Bone marrow (tissue), 2 donors: ENCODE results near the gene INAVA.

Experiments
- DNase-seq, 2 donors: peaks; one replicate each; lab custom pipeline; 2025; lab: John Stamatoyannopoulos, UW

Gene INAVA

DNA sequence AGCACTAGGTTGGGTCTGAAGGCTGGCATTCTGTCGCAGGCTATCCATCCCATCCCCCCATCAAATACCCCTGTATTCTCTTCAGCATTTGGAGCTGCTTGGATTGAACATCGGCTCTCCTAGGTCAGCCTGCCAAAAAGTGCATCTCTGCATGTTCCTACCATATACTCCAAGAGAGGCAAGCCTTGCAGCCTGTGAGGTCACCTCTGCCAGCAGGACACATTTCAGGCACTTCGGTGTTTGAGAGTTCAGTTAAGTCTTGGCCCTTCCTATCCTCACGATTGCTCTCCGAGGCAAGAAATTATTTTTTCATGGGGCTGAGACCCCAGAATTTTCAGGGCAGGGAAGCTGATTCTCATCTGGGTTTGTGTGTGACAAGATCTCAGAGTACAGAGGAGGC lies 19.3 kb upstream of the INAVA start:
- no peak for DNase-seq

DNA sequence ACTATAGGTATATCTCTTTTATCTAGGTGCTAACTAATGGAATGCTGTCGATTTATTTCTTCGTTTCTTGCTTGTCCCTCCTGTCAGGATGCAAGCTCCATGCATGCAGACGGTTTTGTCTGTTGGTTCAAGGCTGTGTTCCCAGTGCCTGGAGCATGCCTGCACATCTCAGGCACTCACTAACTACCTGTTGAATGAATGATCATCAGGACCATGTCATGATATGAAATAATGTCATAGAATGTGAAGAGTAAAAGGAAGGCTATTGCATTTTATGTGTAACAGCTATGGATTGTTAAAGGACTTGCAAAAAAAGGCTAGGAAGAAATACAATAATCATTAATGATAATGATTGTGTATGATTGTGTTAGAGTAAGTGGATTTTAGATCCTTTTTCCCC lies 17.7 kb upstream of the INAVA start:
- DNase-seq = no peak

DNA sequence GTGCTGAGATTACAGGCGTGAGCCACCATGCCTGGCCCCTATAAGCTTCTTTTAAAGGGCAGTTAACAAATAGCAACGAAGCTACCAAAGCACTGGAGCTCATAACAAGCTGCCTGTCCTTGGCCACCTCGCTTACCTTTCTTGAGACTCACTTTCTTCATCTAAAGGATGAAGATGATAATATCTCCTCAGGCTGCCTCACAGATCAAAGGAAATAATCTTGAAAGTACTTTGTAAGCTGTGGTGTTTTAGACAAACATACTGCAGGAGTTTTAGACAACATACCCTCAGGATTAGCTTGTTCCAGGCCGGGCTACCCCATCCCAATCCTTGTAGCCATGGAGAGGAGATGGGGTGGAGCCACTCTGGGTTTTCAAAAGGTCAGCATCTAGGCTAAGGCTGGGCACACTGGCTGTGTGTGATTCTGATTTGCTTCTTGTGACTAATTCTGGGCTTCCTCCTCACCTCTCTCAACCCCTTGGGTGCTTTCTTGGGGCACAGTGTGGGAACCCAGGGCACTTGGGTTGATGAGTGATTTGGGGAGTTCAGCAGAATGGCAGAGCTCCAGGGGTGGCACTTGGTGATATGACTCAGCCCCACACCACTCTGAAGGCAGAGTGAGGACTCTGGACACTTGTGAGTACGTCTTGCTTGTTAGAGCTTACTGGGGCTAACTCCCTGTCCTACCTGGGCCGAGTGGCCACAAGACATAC lies 16.7 kb upstream of the INAVA start:
- DNase-seq = no peak

DNA sequence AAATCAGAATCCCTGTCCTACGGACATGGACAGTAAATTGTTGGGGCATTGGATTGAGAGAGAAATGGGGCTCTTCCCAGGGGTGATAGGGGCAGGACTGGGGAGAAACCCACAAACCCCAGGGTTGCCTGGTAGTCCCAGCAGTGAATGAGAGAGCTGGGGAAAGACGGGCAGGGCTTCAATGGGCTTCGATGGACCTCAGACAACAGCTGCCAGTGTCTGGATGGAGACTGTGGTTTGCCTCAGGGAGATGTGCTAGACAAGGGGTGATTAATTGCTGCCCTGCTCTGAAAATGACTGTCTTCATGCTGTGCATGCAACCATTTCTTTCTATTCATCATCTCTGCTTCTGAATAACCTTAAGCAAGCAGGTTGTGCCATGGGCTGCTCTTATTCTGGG lies 14.5 kb upstream of the INAVA start:
- no peak for DNase-seq

DNA sequence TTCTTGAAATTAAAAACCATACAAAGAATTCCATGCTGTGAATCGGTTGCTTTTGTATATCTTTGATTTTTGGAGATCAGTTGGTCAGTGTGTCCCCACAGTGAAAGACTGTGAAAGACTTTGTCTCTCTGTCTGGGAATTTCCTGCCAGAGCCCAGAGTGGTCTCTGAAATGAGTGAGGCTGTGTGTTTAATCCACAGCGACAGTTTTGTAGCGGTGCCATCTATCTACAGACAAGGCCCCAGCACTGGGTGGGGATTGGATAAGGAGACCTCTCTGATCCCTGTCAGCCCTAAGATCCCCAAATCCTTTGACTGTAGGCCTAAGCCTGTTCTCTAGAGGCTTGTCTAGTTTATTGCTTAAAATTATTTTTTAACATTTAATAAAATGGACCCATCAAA lies 11.6 kb upstream of the INAVA start:
- DNase-seq = no peak

DNA sequence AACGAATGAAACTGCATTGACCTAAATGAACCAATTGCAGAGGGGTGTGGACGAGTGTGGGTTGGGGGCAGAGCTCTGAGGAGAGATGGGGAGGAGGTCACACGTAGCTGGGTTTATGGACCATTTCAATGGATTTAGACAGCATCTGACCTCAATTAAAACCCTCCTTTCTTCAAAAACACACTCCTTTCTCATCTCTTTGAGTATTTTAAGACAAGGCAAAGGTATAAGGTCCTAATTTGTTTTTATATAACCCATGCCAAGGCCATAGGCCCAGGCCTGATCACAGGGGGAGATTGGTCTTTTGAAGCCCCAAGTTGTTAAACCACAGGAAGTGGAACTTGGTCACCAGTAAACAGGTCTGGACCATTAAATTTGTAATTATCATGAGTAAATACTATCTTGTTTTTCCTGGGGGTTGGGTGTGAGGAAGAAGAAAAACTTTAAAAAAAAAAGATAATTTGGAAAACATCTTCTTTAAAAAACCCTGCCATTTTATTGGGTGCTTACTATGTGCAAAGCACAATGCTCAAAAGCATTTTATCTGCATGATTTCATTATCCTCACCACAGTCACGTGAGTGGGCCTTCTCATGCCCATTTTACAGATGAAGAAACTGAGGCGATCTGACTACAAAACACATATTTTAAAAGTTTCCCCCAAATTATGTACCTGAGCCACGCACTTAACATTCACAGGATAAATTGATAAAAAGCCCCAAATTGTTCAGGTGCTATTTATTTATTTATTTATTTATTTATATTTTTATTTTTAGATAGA lies 8.9 kb upstream of the INAVA start:
- no peak for DNase-seq

DNA sequence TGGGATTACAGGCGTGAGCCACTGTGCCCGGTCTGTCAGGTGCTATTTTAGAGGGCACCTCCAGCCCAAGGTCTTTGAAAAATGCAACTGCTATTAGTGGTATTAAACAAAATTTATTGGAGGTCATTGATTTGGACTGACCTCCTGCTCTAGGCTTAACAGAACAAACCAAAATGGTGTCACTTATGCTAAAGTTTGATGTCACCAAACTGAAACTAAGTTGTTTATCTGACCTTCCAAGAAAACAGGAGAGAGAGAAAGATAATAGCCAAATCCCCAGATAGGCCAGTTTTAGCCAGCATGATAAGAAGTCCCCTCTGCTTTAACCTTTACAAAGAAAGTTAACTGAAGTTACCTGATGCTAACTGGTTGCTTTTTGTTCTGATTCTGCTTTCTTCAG lies 8.1 kb upstream of the INAVA start:
- no peak for DNase-seq

DNA sequence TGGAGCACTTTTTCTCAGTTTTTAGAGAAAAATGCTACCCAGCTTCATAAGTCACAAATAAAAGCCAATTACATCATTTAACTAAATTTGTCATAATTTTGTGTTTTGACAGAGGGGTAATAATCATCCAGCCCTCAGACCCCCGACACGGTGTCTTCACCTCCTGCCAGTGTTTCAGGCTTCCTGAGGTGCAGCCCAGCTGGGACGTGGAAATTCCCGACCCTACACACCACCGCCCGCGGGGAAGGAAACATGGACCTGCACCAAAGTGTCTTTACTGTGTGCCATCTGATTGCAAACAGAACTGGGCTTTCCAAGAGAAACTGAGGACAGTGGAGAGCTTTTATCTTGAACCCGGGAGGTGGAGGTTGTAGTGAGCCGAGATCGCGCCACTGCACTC lies 7.7 kb upstream of the INAVA start:
- no peak for DNase-seq

DNA sequence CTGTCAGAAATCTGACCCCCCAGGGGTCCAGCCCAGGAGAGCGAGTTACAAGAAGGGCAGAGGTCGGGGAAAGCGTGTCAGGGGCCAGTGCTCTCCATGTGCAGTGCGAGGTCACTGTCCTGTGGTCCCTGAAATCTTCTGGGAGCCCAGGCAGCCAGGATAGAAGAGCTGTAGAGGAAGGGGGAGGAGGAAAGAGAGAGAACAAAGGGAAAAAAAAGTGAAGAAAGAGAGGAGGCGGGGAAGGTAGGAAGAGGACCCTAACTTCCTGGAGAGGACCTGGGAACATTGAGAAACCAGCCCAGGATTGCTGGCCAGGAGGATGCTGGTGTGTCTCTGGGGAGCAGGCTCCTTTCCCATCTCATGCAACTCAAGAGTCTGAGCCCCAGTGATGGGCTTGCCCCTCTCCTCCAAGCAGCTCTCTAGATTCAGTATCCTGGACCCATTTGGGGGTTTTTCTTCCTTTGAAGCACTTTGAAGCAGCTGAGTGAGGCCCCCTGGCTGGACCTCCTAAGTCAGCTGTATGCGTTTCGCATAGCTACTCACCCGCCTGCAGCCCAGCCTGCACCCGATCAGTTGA lies 6.8 kb upstream of the INAVA start:
- DNase-seq = no peak

DNA sequence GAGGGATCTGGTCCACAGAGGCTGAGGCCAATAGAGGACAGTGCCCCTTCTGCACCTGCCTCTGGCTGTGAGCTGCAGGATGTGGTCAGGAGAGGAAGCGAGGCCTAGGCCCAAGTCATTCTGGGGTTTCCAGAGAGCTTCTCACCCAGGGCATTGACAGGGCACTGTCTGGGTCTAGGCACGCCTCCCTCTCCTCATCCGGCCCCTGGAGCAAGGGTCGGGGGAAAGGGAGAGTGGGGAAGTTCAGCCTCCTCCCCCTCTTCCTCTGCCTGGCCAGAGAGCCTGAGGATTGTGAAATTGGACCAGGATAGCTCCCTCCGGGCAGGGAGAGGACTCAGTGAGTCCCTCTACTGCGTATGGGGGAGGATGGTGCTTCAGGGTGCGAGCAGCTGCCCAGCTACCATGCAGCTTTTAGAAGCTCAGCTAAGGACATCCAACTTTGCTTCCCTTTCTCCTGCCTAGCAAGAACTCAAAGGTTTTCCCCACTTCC lies 6.3 kb upstream of the INAVA start:
- DNase-seq = peak; percentile 23 to 47

DNA sequence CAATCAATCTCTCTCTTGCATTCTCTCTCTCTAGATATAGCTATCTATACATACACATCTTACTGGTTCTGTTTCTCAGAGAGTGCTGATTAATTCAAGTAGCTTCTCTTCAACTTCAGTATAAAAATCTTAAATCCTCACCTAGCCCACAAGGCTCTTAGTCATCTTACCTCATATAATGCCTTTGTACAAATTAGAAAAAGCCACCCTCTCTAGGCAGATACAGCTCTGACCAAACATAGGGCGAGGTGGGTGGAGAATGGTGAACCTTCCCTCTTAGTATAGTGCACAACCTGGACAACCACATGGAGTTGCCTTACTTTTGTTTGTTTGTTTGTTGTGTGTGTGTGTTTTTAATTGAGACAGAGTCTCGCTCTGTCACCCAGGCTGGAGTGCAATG lies 5.1 kb upstream of the INAVA start:
- DNase-seq = no peak

DNA sequence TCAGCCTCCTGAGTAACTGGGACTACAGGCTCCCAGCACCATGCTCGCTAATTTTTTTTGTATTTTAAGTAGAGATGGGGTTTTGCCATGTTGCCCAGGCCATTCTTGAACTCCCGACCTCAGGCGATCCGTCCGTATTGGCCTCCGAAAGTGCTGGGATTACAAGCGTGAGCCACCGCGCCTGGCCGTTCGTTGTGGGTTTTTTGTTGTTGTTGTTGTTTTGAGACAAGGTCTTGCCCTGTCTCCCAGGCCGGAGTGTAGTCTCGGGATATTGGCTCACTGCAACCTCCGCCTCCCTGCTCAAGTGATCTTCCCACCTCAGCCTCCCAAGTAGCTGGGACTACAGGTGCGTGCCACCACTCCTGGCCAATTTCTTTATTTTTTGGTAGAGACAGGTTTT lies 4.7 kb upstream of the INAVA start:
- DNase-seq = no peak

DNA sequence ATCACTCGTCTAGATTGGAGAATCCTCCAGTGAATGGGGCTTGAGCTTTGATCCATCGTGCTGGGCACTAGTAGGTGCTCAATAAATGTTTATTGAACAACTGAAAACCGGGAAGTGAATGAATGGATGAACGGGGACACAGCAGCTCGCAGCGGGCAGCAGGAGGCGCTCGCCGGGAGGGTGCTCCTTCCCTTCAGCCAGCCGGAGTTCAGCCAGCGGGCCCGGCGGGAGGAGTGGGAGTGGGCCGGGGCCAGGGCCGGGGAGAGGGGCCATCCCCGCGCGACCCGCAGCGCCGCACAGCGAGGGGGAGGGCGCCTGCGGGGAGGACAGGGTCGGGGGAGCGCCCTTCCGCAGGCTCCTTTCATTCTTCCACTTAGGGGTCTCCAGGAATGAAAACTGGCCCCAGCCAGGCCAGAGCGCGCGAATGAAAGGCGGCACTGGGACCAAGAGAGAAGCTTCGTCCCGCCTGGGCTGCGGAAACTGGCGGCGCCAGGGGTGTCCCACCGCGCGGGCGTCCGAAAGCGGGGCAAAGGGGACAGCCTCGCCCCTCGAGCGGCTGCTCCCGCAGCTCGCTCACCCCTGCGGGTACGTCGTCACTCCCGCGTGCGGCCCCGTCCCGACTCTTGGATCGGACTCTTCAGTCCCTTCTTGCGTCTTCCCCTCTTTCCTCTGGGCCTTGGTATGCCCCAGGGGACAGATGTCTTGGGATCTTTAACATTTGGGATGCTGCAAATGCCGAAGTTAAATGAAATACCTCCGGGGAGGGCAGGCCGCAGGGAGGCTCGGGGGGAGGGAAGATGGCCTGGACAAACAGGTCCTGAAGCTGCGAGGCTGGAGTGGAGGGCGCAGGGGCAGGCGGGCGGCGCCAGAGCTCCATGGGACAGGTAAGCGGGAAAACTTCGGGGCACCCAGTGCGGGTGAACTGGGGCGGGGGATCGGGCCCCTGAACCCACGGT lies 3.6 kb upstream of the INAVA start:
- DNase-seq = peak in 1 of 2 donors; percentile 36

DNA sequence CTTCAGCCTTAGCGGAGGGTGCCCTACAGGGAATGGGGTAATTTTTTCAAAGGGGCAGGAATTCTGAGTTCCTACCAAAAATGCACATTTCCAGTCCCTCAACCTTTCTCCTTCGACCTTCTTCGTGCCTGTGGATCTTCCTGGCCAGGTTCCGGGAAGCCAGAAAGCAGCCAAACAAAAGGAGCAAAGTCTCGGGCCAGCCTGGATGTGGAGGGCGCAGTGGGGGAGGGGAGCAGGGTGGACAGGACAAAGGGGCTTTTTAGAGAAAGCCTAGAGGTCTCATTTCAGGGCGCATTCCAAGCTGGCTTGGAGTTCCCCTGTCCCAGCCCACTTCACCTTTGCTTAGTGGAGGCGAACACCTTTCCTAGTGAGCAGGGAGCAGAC lies 2.9 kb upstream of the INAVA start:
- DNase-seq = no peak

DNA sequence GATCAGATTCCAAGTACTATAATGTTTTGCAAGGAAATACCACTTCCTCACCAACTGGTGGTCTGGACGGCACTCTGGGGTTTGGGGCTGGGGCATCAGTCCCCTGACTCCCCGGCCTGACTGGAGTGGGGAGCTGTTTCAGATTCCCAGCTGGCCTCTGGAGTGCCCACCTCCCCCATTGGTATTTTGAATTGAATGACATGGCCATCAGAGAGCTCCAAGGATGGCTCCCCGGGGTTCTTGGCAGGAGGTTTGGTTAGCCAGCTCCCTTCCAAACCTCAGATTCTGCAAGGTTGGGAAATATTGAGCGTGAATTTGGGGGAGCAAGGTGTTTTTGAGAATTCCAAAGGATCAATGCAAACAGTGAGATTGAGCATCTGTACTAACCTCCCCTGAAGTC lies 2.2 kb upstream of the INAVA start:
- DNase-seq = no peak

DNA sequence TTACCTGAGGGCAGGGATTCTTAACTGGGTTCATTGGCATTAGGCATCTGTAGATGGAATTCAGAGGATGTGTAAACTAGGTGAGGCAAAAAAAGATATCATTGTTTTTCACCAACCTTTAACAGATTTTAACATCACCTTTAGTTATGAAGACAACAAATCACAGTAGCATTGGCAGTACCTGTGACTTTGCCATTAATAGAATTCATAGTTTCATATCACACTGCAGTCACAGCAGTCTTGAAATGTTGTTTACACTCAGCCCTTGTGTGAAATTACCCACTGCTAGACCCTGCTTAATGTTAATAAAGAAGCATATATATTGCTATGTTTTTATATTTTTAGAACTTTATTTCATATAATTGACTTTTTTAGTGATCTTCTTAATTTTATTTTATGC lies 1.7 kb upstream of the INAVA start:
- DNase-seq = no peak

DNA sequence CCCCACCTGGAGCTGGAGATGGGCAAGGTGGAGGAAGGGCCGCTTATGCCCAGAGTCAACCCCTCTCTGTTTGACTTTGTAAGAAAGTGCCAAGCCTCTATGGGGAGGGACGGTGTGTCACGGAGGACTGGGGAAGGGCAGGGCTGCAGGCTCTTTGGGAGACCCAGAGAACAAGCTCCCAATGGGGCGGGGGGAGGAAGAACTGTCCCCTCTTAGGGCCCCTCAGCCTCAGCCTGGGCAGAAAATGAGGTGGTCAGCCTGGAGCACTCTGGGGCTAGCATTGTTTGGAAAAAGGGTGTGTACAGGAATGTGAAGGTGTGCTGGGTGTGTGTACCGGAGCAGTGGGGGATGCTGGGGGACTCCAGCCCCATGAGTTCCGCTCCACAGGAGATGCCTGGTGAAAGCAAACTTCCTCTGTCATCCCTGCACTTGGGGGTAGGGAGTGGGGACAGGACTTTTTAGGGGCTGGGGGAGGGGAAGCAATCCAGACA lies 1.2 kb upstream of the INAVA start:
- DNase-seq = no peak

DNA sequence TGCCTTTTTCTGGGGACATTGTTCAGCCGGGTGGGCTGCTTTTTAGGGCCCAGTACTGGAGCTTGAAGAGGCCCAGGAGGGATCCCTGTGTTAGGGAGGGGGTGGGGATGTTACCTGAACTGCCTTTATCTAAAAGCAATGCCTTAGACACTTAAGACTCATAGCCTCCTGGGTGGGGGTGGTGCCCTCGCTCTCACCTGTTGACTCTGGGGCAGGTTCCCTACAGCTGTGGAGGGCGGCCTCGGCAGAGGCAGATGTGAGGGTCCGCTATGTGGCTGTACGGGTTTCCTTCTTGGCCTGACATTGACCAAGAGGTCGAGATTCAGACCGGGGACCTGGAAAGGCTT lies 716 bp downstream of the INAVA start:
- no peak for DNase-seq

DNA sequence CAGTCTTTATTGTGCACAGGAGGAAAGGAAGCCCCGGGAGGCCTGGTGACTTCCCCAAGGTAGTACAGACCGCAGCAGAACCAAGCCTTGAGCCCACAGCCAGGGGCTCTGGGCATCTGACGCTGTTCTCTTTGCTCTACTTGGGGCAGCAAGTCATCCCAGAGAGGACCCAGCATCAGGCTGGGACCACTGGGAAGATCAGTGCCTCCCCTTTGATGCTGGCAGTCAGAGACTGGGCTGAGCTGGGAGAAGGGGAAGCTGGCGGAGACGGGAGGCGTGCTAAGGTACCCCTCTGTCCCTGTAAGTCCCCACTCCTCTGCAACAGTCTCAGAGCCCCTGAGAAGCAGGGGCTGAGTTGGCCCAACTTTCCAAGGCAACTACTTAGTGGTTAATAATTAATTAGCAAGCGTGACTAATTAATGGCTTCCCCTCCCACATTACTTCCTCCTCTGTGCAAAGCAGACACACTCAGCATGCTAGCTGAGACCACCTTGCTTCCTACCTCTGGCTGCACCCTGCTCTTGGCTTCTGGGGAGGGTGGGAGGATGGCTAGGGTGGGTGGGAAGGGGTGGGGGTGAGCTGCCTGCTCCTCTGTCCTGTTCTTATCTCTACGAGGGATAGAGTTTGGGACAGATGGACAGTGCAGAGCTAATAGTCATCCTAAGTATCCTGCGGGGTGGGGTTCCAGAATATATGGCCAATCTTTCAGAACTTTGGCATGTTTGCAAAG lies 1.3 kb downstream of the INAVA start:
- DNase-seq = no peak

DNA sequence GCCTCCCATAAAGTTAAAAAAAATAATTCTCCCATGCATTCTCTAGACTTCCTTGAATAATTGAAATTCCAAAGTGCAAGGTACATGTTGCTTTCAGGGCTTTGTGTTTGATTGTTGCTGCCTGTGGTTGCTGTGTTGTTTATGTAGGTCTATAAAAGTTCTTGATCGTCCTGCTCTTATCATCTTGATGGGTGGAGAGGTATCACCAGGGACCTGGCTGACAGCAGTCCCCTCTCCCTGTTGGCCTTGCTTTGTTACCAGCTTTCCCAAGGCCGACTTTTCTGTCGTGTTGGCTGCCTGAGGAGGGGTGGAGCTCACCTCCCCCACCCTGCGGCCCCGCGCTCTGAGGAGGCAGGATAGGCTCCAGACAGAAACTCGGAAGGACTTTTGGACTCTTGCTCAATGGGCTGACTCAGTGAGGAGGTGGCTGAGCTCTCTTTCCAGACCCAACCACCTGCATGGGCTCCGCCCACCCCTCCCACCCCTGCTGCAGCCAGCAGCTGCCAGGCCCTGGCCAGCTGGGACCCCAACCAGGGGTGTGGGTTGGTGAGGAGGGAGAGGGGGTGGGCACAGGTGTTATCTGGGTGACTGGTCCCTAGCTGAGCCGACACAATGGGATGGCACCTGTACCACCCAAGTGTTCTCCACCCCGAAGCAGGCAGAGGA lies 2.0 kb downstream of the INAVA start:
- no peak for DNase-seq

DNA sequence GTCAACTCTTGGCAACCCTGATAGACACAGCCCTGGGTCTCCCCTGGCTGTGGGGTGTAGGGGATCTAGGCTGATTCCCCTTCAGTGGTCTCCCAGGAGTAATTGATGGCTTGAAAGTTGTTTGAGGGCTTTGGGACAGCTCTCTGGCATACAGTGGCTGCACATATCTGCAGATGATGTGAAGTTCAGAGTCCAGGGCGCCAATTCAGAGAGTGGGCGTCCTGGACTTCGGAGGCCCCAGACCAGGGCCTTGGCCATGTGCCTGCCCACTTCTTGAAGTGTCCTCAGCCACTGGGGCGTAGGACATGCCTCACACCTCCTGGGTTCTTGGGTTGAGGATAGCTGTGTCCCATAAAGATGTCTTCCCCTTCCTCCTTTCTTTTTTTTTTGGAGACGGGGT lies 2.6 kb downstream of the INAVA start:
- DNase-seq = no peak
